A549 treated with AZD2906 at 1 μM for 4 hours (cell line): ENCODE data around the gene CRYAB. TPM values are rescaled to one million over a fixed set of nuclear protein-coding genes. Genes with fewer than 3 reads are reported as not detected.

Experiments used
- total RNA-seq: library from RNA; stranded (reverse); fragments of 200-300 nt; extraction: Qiagen RNA extraction; gene quantifications from 5 replicates; pipeline ENCODE4 v1.2.3, GENCODE V29; 2022

CRYAB gene, protein sequence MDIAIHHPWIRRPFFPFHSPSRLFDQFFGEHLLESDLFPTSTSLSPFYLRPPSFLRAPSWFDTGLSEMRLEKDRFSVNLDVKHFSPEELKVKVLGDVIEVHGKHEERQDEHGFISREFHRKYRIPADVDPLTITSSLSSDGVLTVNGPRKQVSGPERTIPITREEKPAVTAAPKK
- total RNA-seq, result 12.8 to 27.1 TPM (median 15.4 TPM) in 5 replicates

DNA sequence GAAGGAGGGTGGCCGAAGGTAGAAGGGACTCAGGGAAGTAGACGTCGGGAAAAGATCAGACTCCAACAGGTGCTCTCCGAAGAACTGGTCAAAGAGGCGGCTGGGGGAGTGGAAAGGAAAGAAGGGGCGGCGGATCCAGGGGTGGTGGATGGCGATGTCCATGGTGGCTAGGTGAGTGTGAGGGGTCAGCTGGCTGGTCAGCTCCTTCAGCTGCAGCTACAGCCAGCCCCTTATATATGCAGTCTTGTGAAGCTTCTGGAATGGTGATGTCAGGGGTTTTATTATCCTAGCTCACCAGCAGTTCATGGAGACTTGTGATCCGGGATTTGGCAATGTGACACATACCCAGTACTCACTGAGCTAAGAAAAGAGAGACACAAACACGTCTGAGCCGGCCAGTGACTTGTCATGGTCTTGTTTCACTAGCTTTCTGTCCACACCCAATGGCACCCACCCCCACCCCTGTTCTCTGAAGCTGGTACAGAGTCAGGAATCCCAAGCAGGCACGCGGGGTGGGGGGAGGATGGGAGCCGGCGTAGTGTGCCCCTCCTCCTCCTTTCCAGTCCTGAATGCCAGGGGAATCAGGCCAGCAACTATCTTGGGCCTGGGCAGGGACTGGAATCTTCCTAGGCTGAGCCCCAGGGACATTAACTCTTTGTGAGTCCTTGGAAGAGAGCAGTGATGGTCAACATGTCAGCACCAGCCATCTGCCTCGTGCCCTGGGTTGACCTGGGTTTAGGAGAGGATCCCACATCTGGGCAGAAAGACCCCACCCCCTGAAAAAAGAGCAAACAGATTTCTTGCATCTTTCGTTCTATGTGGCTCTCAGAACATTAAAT, at the start of gene CRYAB:
CRYAB (minus strand) TSS at position 208 of the 839 bp plus-strand sequence; CDS start at position 162, 46 bp downstream.

DNA sequence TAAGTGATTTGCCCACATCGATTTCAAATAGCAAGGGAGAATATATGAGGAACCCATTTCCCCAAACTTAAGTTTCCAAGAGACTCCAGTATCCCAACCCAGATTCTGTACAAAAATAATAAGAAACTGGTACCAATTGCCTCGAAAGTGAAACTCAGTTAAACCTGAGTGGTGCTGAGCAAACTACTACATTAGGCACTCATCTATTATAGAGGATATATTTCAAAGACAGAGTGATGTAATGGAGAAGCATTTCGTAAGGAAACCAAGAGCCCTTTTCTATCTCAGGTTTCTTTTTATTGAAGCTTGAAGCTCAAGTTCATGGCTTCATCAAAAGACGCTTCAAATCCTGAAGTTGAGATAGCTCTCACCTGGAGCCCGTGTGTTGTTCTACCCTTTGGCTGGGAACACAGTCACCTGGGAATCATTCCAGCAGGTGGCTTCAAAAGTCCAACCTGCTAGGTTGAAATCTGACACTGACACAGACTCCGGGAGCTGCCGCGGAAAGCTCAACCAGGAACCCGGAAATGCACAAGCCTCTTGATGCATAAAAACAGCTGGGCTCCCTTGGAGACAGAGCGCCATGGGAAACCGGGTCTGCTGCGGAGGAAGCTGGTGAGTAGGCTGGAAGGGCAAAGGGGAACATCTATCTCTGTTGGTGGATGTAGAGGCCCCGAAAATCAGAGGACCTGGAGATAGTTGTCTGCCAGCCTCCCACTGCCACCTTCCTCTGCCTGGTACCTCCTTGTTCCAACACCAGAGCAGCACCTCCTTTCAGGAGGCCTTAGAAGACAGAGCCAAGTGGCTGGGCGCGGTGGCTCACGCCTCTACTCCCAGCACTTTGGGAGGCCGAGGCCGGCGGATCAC, 7.1 kb upstream of the CRYAB start, which contains the start of gene C11orf52:
C11orf52 (plus strand) TSS at position 524 of the 867 bp plus-strand sequence; CDS start at position 584, 60 bp downstream.

DNA sequence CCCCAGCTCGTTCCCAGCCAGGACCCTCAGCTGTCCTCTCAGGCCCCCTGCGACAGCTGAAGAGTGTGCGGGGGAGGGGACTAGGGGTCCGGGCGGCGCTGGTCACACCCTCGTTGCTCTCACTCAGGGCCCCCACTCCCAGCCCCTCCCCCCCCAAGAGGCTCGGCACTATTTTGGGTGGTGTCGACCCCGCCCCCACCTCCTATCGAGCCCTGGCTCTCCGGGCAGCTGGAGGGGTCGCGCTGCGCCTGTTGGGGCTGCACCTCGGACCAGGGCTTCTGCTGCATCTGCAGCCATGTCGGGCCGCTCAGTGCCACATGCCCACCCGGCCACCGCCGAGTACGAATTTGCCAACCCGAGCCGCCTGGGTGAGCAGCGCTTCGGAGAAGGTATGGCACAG, 965 bp upstream of the CRYAB start, which contains the start of gene HSPB2:
HSPB2 (plus strand) TSS at position 200 of the 400 bp plus-strand sequence; CDS start at position 296, 96 bp downstream.

DNA sequence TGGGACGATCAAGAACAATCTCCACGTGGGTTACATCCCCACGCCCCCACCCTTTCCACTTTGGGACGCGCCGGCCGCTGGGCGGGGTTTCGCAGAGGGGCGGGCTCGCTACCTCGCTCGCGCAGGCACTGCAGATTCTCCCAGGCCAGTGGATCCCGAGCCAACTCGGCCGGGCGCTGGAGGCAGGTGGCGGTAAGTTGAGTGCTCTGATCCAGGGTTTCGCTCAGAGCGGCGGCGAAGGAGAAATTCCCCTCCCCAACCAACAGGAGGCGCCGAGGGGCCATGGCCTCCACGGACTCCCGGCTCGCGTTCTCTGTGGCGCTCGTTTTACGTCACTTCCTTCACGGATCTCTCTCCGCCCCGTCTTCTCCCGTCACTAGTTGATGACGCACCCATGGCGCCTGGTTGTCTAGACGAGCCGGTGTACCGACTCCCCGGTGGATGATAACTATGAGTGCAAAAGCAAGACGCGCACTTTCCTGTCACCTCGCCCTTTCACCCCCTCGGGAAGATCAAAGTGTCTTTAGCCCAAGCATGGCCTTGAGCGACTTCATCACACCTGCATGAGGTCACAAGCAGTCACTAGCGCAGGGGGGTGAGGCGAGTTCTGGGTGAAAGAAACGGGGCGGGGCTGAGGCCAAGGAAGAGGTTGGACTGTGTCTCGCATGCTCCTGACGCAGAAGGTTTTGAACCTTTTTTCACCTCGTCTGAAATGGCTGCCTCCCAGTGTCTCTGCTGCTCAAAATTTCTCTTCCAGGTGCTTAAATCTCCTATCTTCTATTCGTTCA, 32.5 kb downstream of the CRYAB start, which contains the start of the genes CFAP68 and FDXACB1:
CFAP68 (plus strand) TSS at position 693 of the 788 bp plus-strand sequence; CDS start at position 713, 20 bp downstream.
FDXACB1 (minus strand) TSS at position 317 of the 788 bp plus-strand sequence; CDS start at position 284, 33 bp downstream.

DNA sequence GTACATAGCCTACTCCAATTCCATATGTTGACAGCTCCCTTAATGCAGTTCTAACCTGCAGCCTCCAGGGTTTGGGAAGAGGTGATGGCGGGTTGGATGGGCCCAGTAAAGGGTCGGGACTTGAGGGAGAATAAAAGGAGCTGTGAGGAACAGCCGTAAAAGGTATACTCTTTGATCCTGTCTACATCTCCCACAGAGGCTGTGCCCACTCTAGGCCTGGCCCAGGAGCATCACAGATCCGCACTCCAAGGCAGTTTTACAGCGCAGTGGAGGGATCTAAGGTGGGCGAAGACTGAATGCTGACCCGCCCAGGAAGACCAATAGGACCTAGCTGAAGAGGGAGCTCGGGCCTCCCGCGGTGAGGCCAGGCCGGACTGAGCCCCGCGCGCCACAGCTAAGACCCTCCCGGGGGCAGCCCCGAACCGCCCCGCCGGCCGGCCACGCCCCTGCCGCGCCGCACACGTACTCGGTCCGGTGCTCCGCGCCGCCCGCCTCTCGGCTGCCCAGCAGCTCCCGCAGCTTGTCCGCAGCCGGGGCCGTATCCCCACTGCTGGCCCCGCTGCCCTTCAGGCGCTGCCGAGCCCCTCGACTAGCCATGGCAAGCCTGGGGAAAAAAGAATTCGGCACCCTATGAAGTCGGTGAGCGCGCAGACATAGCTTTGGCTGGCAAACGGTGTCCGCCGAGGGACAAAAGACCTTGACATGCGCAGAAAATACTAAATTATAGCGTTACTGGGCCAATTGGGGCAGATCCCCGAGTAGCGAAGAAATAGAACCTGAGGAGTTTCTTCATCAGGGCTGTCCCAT, 40.5 kb downstream of the CRYAB start, which contains the start of gene ALG9:
ALG9 (minus strand) TSS at position 696 of the 807 bp plus-strand sequence; CDS start at position 597, 99 bp downstream.

Other genes with a start within 250 kb of the CRYAB start
- 15.2 to 22.7 TPM (median 18.9 TPM) in 5 replicates for gene PPP2R1B, start 145.4 kb downstream of the CRYAB start, total RNA-seq
- gene ALG9, start 40.2 kb downstream of the CRYAB start, total RNA-seq, result 18.6 to 21.2 TPM (median 19.2 TPM) in 5 replicates
- 1.4 to 1.6 TPM (median 1.5 TPM) in 5 replicates for gene FDXACB1, start 32.6 kb downstream of the CRYAB start, total RNA-seq
- 30.2 to 35.4 TPM (median 31.7 TPM) in 5 replicates for gene CFAP68, start 32.2 kb downstream of the CRYAB start, total RNA-seq
- not detected in 5 replicates for gene HSPB2, start 964 bp upstream of the CRYAB start, total RNA-seq
- 0.12 to 0.31 TPM (median 0.21 TPM) in 4 of 5 replicates, not detected in the other for gene C11orf52, start 7.1 kb upstream of the CRYAB start, total RNA-seq
- gene DIXDC1, start 25.6 kb upstream of the CRYAB start, total RNA-seq, result 5.6 to 9.5 TPM (median 8.2 TPM) in 5 replicates
- 23.6 to 34.4 TPM (median 28.1 TPM) in 5 replicates for gene DLAT, start 113.6 kb upstream of the CRYAB start, total RNA-seq
- 0.61 to 1.3 TPM (median 0.86 TPM) in 5 replicates for gene PIH1D2, start 162.2 kb upstream of the CRYAB start, total RNA-seq
- gene NKAPD1, start 162.5 kb upstream of the CRYAB start, total RNA-seq, result 12.3 to 21.3 TPM (median 14.9 TPM) in 5 replicates
- gene TIMM8B, start 175.0 kb upstream of the CRYAB start, total RNA-seq, result 61.4 to 72.8 TPM (median 68.1 TPM) in 5 replicates
- 63.4 to 89.6 TPM (median 68.7 TPM) in 5 replicates for gene SDHD, start 175.1 kb upstream of the CRYAB start, total RNA-seq